ENCODE data around the gene IGF2BP1. TPM values are rescaled to one million over a fixed set of nuclear protein-coding genes. Genes with fewer than 3 reads are reported as not detected.

IGF2BP1 gene
- total RNA-seq, 1 experiment from 2014 or later: 434 TPM

DNA sequence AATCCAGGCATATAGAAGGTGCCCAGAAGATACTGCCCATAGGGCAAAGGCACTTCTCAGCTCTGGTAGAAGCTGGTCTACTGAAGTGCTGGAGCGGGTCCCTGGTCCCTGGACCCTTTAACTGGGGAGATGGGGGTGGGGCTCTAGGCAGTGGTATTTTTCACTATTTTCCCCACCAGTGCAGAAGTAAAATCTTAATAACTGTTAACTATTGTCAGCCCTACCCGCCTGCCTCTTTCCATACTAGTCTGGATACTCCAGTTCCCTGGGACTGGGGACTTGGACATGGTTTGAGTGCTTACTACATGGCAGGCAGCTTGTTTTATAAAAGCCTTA is 24.6 kb downstream of the IGF2BP1 start:
- H3K36me3 Mint-ChIP-seq (ENCODE audit: insufficient read depth in 1 of 3, low read depth in 3 of 3): peaks cover 39 to 53% (median 50%) of the 10 kb centered on the region in 3 experiments
- Histone ChIP-seq H3K23ac (ENCODE audit: insufficient read length, low read depth, low read length) (no peak overlapping the region), H2BK120ac (ENCODE audit: low read depth, low read length, poor library complexity, severe bottlenecking) (no peak overlapping the region), H2BK20ac (ENCODE audit: low read depth, low read length, poor library complexity, severe bottlenecking) (peak overlapping the region; percentile 83), H3K27ac (ENCODE audit: insufficient read length, low read depth, low read length) (peak overlapping the region; percentile 97), H4K5ac (ENCODE audit: insufficient read length, low read depth, low read length) (peak overlapping the region; percentile 87), H3K9ac (ENCODE audit: extremely low read depth, insufficient read length, low read length) (peak overlapping the region; percentile 10), H3K56ac (ENCODE audit: insufficient read length, low read depth, low read length) (no peak overlapping the region), H4K91ac (ENCODE audit: insufficient read length, low read depth, low read length) (peak overlapping the region; percentile 80), H2BK15ac (ENCODE audit: low read depth, low read length) (no peak overlapping the region), H3T11ph (ENCODE audit: low read length) (no peak overlapping the region), H4K20me1 (ENCODE audit: control insufficient read depth, insufficient read depth, insufficient read length) (no peaks in the 10 kb centered on the region), H2BK12ac (ENCODE audit: insufficient read length, low read depth, low read length) (peak overlapping the region; percentile 96), H3K79me2 (ENCODE audit: insufficient read depth, low read length) (peaks cover 39% of the 10 kb centered on the region; the same call in 1 of the 2 replicates), H3K18ac (ENCODE audit: insufficient read length, low read depth, low read length) (peak overlapping the region; percentile 74), H2AK5ac (ENCODE audit: insufficient read length, low read length) (peak overlapping the region; percentile 85), H3K27me3 (ENCODE audit: insufficient read depth, low read length) (no peaks in the 10 kb centered on the region), H3K23me2 (ENCODE audit: insufficient read length, low read depth, low read length, poor library complexity, severe bottlenecking) (peaks cover 4% of the 10 kb centered on the region), H2AFZ (ENCODE audit: low read length) (no peak overlapping the region), H4K8ac (replicated peaks; ENCODE audit: insufficient read length, low read depth, low read length) (no peak overlapping the region), H3K14ac (ENCODE audit: insufficient read depth, low read length) (peak overlapping the region; percentile 58; the same call in 1 of the 2 replicates), H3K4ac (ENCODE audit: low read depth, low read length) (no peak overlapping the region), H3K9me3 (ENCODE audit: control insufficient read depth, low read depth, low read length) (no peaks in the 10 kb centered on the region), H3K79me1 (ENCODE audit: insufficient read depth, low read depth, low read length, poor library complexity, severe bottlenecking) (peaks cover 11% of the 10 kb centered on the region), H3K4me2 (ENCODE audit: insufficient read depth, insufficient read length, low read length) (peak overlapping the region; percentile 64), H2BK5ac (ENCODE audit: insufficient read length, low read length) (peak overlapping the region; percentile 87), H3K4me1 (ENCODE audit: insufficient read depth, low read length) (peaks cover 44% of the 10 kb centered on the region)
- H3K4me3 Mint-ChIP-seq: peak overlapping the region; percentile 46 to 66; a peak in 4 of 5 replicates
- peaks cover 65 to 75% of the 10 kb centered on the region in 2 experiments for H3K4me1 Mint-ChIP-seq
- DNase-seq: no peak
- H3K27me3 Mint-ChIP-seq (ENCODE audit: low read depth): no peaks in the 10 kb centered on the region
- WGBS (ENCODE audit: extremely low coverage, insufficient read length, low lambda C conversion rate): no CpG with 5 or more reads among the region's 2 CpGs
- peak overlapping the region; percentile 96 to 99 (median 98) for H3K27ac Mint-ChIP-seq
- TF ChIP-seq, protein P1, sequence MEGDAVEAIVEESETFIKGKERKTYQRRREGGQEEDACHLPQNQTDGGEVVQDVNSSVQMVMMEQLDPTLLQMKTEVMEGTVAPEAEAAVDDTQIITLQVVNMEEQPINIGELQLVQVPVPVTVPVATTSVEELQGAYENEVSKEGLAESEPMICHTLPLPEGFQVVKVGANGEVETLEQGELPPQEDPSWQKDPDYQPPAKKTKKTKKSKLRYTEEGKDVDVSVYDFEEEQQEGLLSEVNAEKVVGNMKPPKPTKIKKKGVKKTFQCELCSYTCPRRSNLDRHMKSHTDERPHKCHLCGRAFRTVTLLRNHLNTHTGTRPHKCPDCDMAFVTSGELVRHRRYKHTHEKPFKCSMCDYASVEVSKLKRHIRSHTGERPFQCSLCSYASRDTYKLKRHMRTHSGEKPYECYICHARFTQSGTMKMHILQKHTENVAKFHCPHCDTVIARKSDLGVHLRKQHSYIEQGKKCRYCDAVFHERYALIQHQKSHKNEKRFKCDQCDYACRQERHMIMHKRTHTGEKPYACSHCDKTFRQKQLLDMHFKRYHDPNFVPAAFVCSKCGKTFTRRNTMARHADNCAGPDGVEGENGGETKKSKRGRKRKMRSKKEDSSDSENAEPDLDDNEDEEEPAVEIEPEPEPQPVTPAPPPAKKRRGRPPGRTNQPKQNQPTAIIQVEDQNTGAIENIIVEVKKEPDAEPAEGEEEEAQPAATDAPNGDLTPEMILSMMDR (conservative IDR thresholded peaks at IDR 0.05): no peak
- H3K9me3 Mint-ChIP-seq: no peaks in the 10 kb centered on the region

Data from H9 (cell line).